Epithelial cell of esophagus (primary cell): ENCODE results near the gene LMO7.

ENCODE experiments used
- DNase-seq: peaks from one replicate; pipeline ENCODE4 v3.0.0; 2010; ENCODE audit warnings: low read depth
- H3K4me3 ChIP-seq: 2 replicates; pipeline ENCODE4 v1.5.1; 2011; ENCODE audit warnings: mild to moderate bottlenecking, low read length, control low read depth
- TF ChIP-seq, protein P1 (sequence below): IDR thresholded peaks from 2 replicates; pipeline ENCODE4 v1.5.1; 2011; ENCODE audit warnings: low read depth, mild to moderate bottlenecking, low read length, control low read depth, inconsistent platforms; ENCODE audit not compliant: insufficient read depth; ENCODE audit errors: missing control alignments

Gene LMO7

DNA sequence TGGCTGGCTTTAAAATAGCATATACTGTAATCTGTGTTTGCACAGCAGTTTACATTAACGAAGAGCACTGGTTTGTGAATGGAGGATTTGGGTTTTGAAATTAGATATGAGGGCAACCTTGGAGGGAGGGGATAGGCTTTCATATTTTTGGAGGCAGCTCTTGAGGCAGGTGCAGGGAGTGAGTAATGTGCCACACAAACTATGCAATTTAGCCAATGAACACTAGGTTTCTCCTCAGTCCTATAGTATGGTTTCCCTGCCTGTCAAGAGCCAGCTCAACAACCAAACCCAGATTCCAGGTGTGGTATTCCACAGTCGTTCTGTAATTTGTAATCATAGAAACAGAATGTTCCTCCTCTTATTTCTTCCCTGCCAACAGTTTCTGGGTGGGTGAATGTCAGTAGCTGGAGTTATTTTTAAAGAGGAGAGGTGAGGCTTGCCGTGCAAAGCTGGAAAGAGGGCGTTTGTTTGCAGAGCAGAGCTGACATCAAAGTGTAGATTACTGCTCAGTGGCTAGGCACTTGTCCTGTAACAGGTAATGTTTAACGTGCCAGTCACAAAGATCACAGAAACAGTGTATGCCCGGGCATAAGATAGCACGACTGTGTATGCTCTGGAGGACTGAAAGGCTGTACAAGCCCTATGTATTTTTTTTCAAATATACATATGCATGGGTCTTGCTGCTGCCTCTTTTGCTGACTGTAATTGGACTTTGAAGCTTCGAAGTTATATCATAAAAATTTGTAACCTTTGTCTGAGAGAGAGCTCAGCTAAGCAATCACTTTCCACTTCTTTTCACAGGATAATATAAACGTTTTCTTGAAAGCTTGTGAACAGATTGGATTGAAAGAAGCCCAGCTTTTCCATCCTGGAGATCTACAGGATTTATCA, 124.2 kb downstream of the LMO7 start:
- peak; percentile 93 for DNase-seq
- TF ChIP-seq, protein P1, sequence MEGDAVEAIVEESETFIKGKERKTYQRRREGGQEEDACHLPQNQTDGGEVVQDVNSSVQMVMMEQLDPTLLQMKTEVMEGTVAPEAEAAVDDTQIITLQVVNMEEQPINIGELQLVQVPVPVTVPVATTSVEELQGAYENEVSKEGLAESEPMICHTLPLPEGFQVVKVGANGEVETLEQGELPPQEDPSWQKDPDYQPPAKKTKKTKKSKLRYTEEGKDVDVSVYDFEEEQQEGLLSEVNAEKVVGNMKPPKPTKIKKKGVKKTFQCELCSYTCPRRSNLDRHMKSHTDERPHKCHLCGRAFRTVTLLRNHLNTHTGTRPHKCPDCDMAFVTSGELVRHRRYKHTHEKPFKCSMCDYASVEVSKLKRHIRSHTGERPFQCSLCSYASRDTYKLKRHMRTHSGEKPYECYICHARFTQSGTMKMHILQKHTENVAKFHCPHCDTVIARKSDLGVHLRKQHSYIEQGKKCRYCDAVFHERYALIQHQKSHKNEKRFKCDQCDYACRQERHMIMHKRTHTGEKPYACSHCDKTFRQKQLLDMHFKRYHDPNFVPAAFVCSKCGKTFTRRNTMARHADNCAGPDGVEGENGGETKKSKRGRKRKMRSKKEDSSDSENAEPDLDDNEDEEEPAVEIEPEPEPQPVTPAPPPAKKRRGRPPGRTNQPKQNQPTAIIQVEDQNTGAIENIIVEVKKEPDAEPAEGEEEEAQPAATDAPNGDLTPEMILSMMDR: peak; percentile 56
- peak overlapping the region; percentile 69 for H3K4me3 ChIP-seq

DNA sequence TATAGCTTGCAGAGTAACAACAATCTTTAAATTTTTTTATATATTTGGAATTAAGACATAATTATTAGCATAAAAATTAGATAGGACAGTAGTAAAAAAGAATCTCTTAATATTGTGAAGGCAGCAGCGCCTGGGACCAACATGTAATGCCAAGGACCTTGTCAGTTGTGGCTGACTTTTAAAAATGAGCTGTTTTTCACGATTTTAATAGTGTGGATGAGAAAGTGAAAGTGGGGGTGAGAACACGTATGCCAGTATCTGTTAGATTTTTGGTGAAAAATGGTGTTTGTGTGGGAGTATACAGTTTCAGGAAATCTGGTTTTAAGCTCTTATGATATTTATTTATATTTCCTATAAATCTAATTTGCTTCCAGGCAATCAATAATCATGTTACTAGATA, 125.2 kb downstream of the LMO7 start:
- TF ChIP-seq, protein P1: no peak
- H3K4me3 ChIP-seq: peak overlapping the region; percentile 69

DNA sequence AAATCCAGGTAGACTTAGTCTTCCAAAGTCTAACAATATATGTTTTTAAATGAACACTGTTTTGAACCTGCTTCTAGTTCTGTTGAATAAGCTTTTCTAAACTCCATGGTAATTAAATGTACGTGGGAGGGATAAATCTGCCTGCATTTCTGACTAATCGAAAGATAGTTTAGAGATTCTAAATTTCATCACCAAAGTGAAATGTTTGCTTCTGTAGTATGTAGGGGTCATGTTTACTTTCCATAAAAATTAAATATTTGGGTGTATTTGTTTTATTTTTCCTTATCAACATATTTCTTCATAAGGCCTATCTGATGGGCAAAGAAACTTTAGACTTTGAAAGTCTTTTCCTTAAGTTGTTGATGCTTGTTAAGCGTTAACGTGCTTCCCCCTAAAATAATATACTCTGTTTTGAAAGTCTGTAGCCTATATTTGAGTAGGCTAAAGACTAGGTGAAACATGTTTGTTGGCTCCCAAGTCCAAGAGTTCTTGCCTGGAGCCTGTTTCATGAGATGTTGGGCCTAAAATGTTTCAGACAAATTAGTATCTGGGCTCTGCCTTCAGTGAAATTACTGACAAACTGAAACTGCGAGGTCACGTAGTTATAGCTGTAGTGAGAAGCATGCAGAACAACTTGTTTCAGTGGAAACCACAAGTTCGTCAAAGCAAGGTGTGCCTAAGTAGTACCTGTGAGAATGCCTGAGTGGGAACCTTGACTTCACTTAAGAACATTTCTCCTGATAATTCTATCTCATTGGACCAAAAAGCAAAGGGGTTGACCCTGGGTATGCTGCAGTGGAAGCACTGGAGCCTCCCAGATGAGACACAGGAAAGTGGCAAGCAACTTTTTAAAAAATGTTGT, 126.2 kb downstream of the LMO7 start:
- DNase-seq: peak; percentile 90
- H3K4me3 ChIP-seq: peak overlapping the region; percentile 69
- TF ChIP-seq, protein P1: no peak

More for the DNA sequence above, 125.2 kb downstream of the LMO7 start:
- no peak for DNase-seq

DNA sequence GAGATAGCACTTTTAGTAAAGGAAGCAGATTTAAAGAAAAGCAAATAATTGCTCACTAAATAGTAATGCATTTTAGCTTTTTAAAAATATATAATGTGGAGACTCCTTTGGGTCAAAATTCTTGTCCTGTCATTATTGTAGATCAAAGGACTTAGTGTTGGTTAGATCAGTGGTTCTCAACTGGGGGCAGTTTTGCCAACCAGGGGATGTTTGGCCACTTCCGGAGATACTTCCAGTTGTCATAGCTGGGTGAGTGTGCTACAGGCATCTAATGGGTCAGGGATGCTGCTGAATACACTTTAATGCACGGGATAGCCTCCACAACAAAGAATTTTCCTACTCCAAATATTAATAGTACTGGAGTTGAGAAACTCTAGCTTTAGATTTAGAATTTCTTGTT, 126.8 kb downstream of the LMO7 start:
- TF ChIP-seq, protein P1: no peak
- no peak for DNase-seq
- peak overlapping the region; percentile 69 for H3K4me3 ChIP-seq

DNA sequence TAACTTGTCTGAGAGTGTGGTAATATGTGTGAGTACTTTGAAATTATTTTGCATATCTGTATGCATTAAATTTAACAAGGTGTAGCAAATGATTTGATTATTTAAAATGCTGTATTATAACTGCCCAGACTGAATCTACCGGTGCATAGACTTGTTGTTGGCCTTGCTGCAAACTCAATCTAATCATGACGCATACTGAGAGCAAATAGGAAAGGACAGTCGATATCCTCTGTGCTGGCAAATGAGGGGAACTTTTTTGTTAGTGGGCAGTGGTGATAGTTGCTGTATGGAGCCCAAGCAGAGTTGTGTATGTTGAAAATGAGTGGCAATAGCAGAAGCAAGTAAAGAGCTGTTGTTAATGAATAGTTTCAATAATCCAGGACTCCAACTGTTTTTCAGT, 127.4 kb downstream of the LMO7 start:
- DNase-seq: peak; percentile 35
- TF ChIP-seq, protein P1: no peak
- peak overlapping the region; percentile 69 for H3K4me3 ChIP-seq

DNA sequence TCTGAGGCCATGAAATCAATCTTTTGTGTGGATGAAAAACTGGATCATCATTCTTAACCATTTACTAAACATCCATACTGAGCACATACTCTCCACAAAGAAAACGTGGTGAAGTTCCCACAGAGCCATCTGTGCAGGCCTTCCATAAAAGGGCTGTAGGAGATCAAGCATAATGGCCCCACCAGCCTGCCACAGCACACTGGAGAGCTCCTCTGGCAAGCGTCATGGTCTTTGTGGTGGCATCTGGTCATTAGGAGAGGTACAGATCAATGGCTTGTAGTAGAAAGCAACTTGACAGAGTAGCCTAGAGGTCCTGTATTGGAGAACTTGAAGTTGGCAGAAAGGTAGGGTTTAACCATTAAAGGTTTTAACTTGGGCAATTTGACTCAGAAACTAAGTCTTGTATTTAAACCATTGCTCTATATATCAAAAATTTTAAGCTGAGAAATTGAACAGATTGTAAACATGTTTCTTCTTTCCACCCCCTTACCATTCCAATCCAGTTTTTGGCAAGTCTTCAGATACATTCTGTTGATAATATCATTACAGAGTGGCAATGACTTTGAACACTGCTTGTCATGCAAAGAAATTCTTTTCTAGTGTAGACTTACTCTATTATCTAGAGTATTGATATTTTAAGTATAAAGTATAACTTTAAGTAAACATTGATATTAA, 128.3 kb downstream of the LMO7 start:
- no peak for DNase-seq
- TF ChIP-seq, protein P1: no peak
- no peak overlapping the region for H3K4me3 ChIP-seq
